ENCODE data around the gene S100Z. TPM values are rescaled to one million over a fixed set of nuclear protein-coding genes. Genes with fewer than 3 reads are reported as not detected.

S100Z gene
- total and polyA plus RNA-seq, 2 of the 8 experiments (the other 6 are each of a cell fraction or from before 2014, with no cell fraction given): 0.30 TPM; not detected in 1

DNA sequence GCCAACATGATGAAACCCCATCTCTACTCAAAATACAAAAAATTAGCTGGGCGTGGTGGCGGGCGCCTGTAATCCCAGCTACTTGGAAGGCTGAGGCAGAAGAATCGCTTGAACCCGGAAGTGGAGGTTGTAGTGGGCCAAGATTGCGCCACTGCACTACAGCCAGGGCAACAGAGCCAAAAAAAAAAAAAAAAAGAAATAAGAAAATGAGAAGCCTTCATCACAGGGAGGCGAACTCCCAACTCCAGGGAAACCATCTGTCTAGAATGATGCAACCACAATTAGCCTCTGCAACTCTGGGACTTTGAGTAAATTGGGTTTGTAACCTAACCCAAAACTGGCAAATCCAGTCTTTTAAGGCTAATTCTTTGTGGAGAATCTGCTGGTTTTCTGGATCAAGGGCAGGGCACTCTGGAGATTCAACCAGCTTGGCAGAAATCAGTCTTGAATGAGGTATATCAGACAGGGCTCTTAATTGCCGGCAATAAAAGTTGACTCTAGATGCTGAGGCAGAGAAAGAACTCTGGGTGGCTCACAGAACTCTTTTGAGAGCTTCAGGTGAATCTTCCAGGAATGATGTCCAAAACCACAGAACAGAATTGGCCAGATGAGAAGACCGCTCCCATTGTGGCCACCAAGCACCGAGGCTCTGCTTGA lies 9.9 kb downstream of the S100Z start:
- Histone ChIP-seq H3K4me2 (ENCODE audit: insufficient read depth in 1 of 2, low read depth in 2 of 2, low read length in 2 of 2) (no peak overlapping the region), H3K27ac (ENCODE audit: low read depth, low read length) (no peak overlapping the region), H4K5ac (ENCODE audit: insufficient read length, low read depth, low read length) (no peak overlapping the region), H2BK15ac (ENCODE audit: low read length) (no peak overlapping the region), H3K23ac (ENCODE audit: insufficient read length) (no peak overlapping the region), H4K20me1 (replicated peaks in 1 of 2; ENCODE audit: control insufficient read depth in 1 of 2, insufficient read depth in 2 of 2, low read length in 2 of 2) (no peaks in the 10 kb centered on the region), H3K23me2 (ENCODE audit: low read depth, low read length) (peaks cover 2% of the 10 kb centered on the region; the same call in 1 of the 2 replicates), H3K9ac (replicated peaks in 1 of 4; ENCODE audit: extremely low read depth in 1 of 4, low read depth in 3 of 4, low read length in 3 of 4) (no peak overlapping the region), H2BK120ac (replicated peaks; ENCODE audit: low read depth, low read length) (no peak overlapping the region), H3K18ac (ENCODE audit: extremely low read depth, low read length) (no peak overlapping the region), H2BK12ac (ENCODE audit: low read depth, low read length) (no peak overlapping the region), H2BK5ac (ENCODE audit: low read depth, low read length) (no peak overlapping the region), H3K36me3 (ENCODE audit: control insufficient read depth in 2 of 4, insufficient read depth in 4 of 4, low read length in 3 of 4) (no peaks in the 10 kb centered on the region; a peak in 1 of 8 replicates), H3K79me1 (ENCODE audit: low read depth, low read length) (no peaks in the 10 kb centered on the region), H3K4me1 (replicated peaks in 1 of 4; ENCODE audit: control insufficient read depth in 3 of 4, insufficient read depth in 4 of 4, low read length in 3 of 4) (peaks cover 0 to 2% (median 1%) of the 10 kb centered on the region in 4 experiments; a peak in 1 of 7 replicates), H3K4me3 (ENCODE audit: extremely low read depth in 1 of 4, insufficient read depth in 2 of 4, low read depth in 3 of 4, low read length in 4 of 4) (no peak overlapping the region), H2AFZ (ENCODE audit: low read length) (no peak overlapping the region), H2AK5ac (ENCODE audit: low read depth, low read length) (no peak overlapping the region), H3K9me3 (ENCODE audit: insufficient read depth in 2 of 2, low read depth in 1 of 2, low read length in 1 of 2) (peaks cover 6% of the 10 kb centered on the region in 2 experiments), H4K91ac (replicated peaks; ENCODE audit: insufficient read length, low read length) (no peak overlapping the region), H3K56ac (replicated peaks; ENCODE audit: insufficient read length, low read depth, low read length) (no peak overlapping the region), H2BK20ac (ENCODE audit: low read length) (no peak overlapping the region), H3K4ac (replicated peaks; ENCODE audit: insufficient read length, low read depth, low read length) (no peak overlapping the region), H4K8ac (ENCODE audit: extremely low read depth, insufficient read depth, low read length) (no peak overlapping the region), H3K27me3 (replicated peaks in 1 of 4; ENCODE audit: control insufficient read depth in 3 of 4, extremely low read depth in 1 of 4, insufficient read depth in 3 of 4, low read length in 3 of 4) (no peaks in the 10 kb centered on the region), H3K14ac (ENCODE audit: insufficient read length) (no peak overlapping the region), H3K79me2 (ENCODE audit: control insufficient read depth in 1 of 2, insufficient read depth in 2 of 2, low read length in 2 of 2) (no peaks in the 10 kb centered on the region)
- ChIA-PET POLR2A (ENCODE audit: partially characterized antibody) (no interaction called here), CTCF (ENCODE audit: partially characterized antibody) (interaction anchor here (0.6 to 1.2 kb wide), 3 partner anchors 12 to 163 kb away, joined by 3 read pairs; no protein-coding TSS in a partner anchor)
- 90% methylated on average over 7 of the region's 10 CpGs; no CpG with 5 or more reads in 1 of the 2 experiments for WGBS, 2 experiments (ENCODE audit: extremely low coverage in 1 of 2, insufficient coverage in 1 of 2, insufficient read length in 1 of 2, insufficient replicate concordance in 2 of 2, low coverage in 1 of 2, low lambda C conversion rate in 2 of 2, missing lambda C conversion rate in 1 of 2)
- TF ChIP-seq SP1 (IDR thresholded peaks at IDR 0.05; ENCODE audit: low read depth, low read length): no peak
- TF ChIP-seq EGR1 (IDR thresholded peaks at IDR 0.05; ENCODE audit: borderline replicate concordance, low read depth, low read length): no peak
- TF ChIP-seq CHD2 (IDR thresholded peaks at IDR 0.05; ENCODE audit: low read length): no peak
- TF ChIP-seq TBP (IDR thresholded peaks at IDR 0.05; ENCODE audit: low read depth, low read length): no peak
- no peak for TF ChIP-seq CHD1 (IDR thresholded peaks at IDR 0.05; ENCODE audit: low read depth, low read length)
- no peak for TF ChIP-seq CTBP2 (IDR thresholded peaks at IDR 0.05; ENCODE audit: borderline replicate concordance, insufficient read depth, insufficient read length, low read length)
- no peak for TF ChIP-seq JUND (IDR thresholded peaks at IDR 0.05; ENCODE audit: low read length)
- no peak for TF ChIP-seq TEAD4 (IDR thresholded peaks at IDR 0.05; ENCODE audit: low read depth, low read length)
- TF ChIP-seq TAF7 (optimal IDR thresholded peaks at IDR 0.05; ENCODE audit: borderline replicate concordance, low read depth, low read length): no peak
- DNase-seq (ENCODE audit: low read depth in 1 of 2, low spot score in 2 of 2): no peak
- FAIRE-seq: no peak
